Measurements from ENCODE around the gene FGFR2. TPM values are rescaled to one million over a fixed set of nuclear protein-coding genes. Genes with fewer than 3 reads are reported as not detected.

The FGFR2 gene
- total RNA-seq, 2 experiments from 2014 or later, result not detected

GRCh38 chr10:121444520-121445165 is 153.6 kb downstream of the FGFR2 start:
- CTCF ChIA-PET, result interaction anchor here (0.6 kb wide), 1 partner anchor 34 kb away, joined by 3 read pairs; no protein-coding TSS in a partner anchor
- ATAC-seq, result no peak
- no peaks in the 10 kb centered on the region for H3K4me1 Mint-ChIP-seq

DNA sequence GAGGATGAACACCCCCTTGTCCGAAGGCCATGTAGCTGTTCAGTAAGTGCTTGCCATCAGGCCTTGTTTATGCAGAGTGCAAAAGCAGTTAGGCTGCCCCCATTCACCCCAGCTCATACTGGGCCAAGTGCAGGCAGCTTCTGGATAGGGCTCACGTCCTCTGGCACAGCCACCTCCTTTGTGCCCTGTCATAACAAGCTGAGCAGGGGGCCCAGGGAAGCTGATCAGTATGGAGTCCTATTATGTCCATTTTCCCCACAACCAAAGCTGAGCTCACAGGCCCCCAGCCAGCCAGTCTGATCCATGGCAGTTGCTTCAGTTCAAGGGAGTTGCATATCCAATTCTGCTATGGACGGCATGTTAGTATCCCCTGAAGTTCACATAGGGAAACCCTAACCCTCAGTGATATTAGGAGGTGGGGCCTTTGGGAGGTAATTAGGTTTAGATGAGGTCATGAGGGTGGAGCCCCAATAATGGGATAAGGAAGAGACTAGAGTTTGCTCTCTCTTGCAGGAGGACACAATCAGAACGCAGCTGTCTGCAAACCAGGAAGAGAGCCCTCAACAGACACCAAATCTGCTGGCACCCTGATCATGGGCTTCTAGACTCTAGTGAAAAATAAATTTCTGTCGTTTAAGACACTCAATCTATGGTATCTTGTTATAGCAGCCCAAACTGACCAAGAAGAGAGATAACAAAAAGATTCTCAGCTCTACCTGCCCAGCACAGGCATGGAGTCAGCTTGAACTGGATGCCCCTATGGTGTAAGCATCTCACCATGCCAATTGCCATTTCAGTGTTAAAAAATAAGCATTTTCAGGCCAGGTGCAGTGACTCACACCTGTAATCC is 155.9 kb downstream of the FGFR2 start:
- CTCF ChIA-PET, result no interaction called here

More at GRCh38 chr10:121444520-121445165, 153.6 kb downstream of the FGFR2 start:
- intact Hi-C loops (cut with DNase I, micrococcal nuclease), result no loop called here
- no peak for DNase-seq
- POLR2A ChIA-PET, result no interaction called here
- Mint-ChIP-seq H3K4me3 (no peak overlapping the region), H3K27ac (no peak overlapping the region), H3K36me3 (ENCODE audit: low read depth) (no peaks in the 10 kb centered on the region), H3K9me3 (ENCODE audit: low read depth) (no peaks in the 10 kb centered on the region), H3K27me3 (peaks cover 2% of the 10 kb centered on the region)

DNA sequence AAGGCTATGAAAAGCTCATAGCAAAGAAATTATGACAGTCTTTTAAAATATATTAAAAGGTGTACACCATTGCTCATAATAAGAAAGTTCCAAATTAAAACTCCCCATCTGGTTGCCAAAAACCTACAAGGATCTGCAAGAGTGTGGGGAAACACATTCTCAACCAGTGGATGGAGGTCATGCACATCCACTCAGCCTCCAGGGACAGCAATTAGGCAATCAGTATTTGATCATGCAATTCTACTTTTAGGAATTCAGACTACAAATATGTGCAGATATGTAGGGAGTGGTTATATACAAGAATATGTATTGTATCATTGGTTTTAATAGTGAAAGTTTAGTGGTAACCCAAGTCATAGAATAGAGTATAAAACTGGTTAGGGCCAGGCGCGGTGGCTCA is 157.8 kb downstream of the FGFR2 start:
- intact Hi-C loops (cut with DNase I, micrococcal nuclease), result no loop called here
- CTCF ChIA-PET, result interaction anchor here (0.7 to 1.1 kb wide), 2 partner anchors 24 to 467 kb away, joined by 3 to 4 read pairs; no protein-coding TSS in a partner anchor
- H3K9me3 Mint-ChIP-seq (ENCODE audit: low read depth), result no peaks in the 10 kb centered on the region
- H3K36me3 Mint-ChIP-seq (ENCODE audit: low read depth), result no peaks in the 10 kb centered on the region
- POLR2A ChIA-PET, result no interaction called here
- H3K4me1 Mint-ChIP-seq, result no peaks in the 10 kb centered on the region
- DNase-seq (no peak), ATAC-seq (no peak)
- no peak overlapping the region for H3K4me3 Mint-ChIP-seq
- peaks cover 2% of the 10 kb centered on the region for H3K27me3 Mint-ChIP-seq
- H3K27ac Mint-ChIP-seq, result no peak overlapping the region

More for the DNA sequence above, 155.9 kb downstream of the FGFR2 start:
- no peak overlapping the region for H3K27ac Mint-ChIP-seq
- H3K4me3 Mint-ChIP-seq, result no peak overlapping the region
- no peaks in the 10 kb centered on the region for H3K4me1 Mint-ChIP-seq
- H3K9me3 Mint-ChIP-seq (ENCODE audit: low read depth), result no peaks in the 10 kb centered on the region
- no peak for DNase-seq
- POLR2A ChIA-PET, result no interaction called here
- no peak for ATAC-seq
- H3K27me3 Mint-ChIP-seq, result peaks cover 2% of the 10 kb centered on the region
- intact Hi-C loops (cut with DNase I, micrococcal nuclease), result no loop called here
- no peaks in the 10 kb centered on the region for H3K36me3 Mint-ChIP-seq (ENCODE audit: low read depth)

DNA sequence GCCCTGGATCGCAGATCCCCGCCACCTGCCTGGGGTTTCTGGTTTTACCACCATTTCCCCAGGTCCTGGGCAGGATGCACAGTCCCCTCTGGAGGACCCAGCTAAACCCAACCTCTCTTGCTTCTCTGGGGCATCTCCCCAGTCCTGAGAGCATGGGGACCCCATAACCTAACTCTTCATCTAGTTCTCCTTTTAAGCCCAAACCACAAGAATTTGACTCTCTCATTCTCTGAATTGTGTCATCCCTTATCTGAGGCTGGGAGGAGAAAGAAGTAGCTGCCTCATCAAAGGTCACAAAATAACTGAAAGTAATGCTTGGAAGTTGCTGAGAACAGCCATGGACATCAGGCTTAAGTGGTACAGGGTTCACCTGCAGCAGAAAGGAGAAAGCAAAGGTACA is 159.9 kb downstream of the FGFR2 start:
- Mint-ChIP-seq H3K27me3 (peaks cover 2% of the 10 kb centered on the region), H3K4me1 (no peaks in the 10 kb centered on the region), H3K4me3 (no peak overlapping the region), H3K9me3 (ENCODE audit: low read depth) (no peaks in the 10 kb centered on the region), H3K27ac (no peak overlapping the region), H3K36me3 (ENCODE audit: low read depth) (no peaks in the 10 kb centered on the region)
- intact Hi-C loops (cut with DNase I, micrococcal nuclease), result no loop called here
- ChIA-PET CTCF (no interaction called here), POLR2A (no interaction called here)
- DNase-seq (no peak), ATAC-seq (no peak)

DNA sequence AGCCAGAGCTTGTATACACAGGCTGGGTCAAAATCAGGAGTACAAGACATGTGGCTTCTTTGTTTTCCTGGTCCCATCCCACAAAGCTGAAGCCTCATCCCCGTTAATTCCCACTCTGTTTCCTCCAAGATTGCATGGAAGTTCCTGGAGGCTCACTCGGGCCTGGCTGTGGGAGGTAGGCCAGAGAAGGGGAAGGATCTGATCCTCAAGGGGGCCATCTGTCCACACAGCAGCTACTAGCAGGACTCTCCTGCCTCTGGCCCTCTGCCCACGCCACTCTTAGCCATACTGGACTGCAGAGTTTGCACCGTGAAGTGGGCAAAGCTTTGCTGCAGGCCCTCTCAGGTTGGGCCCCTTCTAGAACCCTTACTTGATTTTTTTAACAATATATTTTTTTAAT is 160.6 kb downstream of the FGFR2 start:
- peaks cover 2% of the 10 kb centered on the region for H3K27me3 Mint-ChIP-seq

DNA sequence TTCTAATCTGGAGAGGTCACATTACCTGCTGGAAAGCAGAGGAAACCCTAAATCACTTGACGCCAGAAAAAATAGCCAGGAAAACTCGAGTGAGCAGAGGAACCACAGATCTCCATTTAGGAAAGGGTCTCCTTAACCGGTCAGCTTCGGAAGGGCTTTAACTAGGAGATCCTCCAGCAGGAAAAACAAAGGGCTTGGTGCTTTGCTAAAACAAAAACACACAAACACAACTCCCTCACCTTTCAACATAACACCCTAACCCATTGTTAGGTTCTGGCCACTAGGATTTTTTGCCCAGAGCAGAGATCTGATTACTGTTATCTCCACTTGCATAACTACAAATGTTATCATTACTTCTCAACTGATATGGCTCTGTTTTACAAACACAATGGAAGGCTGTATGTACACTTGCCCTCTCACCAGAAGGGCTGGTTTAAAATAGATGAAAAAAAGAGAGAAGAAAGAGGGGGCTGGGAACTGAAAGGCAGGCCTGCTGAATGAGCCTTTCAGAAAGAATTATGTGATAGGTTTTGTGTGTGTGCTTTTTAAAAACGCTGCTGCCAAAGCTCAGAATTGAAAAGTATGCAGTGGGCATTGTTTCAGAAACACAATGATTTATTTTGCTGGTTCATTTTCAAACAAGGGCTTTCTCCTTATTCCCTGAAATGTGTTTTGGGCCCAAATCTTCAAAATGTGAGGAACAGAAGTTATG is 161.5 kb downstream of the FGFR2 start:
- peaks cover 2% of the 10 kb centered on the region for H3K27me3 Mint-ChIP-seq
- no peaks in the 10 kb centered on the region for H3K36me3 Mint-ChIP-seq (ENCODE audit: low read depth)
- ChIA-PET CTCF (interaction anchor here (0.7 kb wide), 1 partner anchor 20 kb away, joined by 4 read pairs; no protein-coding TSS in a partner anchor), POLR2A (no interaction called here)
- H3K4me1 Mint-ChIP-seq, result no peaks in the 10 kb centered on the region
- DNase-seq (no peak), ATAC-seq (no peak)
- no peak overlapping the region for H3K4me3 Mint-ChIP-seq
- no peak overlapping the region for H3K27ac Mint-ChIP-seq
- intact Hi-C loops (cut with DNase I, micrococcal nuclease), result no loop called here
- H3K9me3 Mint-ChIP-seq (ENCODE audit: low read depth), result no peaks in the 10 kb centered on the region

More for the DNA sequence above, 160.6 kb downstream of the FGFR2 start:
- Mint-ChIP-seq H3K9me3 (ENCODE audit: low read depth) (no peaks in the 10 kb centered on the region), H3K4me3 (no peak overlapping the region), H3K36me3 (ENCODE audit: low read depth) (no peaks in the 10 kb centered on the region), H3K4me1 (no peaks in the 10 kb centered on the region), H3K27ac (no peak overlapping the region)
- ChIA-PET CTCF (no interaction called here), POLR2A (no interaction called here)
- intact Hi-C loops (cut with DNase I, micrococcal nuclease), result no loop called here
- ATAC-seq, result no peak
- DNase-seq, result no peak

DNA sequence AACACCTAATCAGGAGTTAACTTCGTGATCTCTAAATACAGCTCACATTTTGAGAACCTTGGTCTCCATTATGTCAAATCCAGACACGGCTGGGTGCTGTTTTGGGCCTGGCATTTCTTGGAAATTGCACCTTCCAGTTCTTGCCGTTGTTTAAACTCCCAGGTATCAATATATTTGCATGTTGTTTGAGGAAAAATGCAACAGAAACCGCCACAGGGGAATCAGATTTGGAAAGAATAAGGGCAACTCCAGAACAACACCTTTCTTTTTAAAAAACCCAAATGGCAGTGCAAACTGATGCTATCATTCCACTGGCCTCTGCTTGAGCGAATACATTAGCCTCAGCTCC is 162.0 kb downstream of the FGFR2 start:
- no peak overlapping the region for H3K27ac Mint-ChIP-seq
- H3K4me3 Mint-ChIP-seq, result no peak overlapping the region
- H3K27me3 Mint-ChIP-seq, result peaks cover 2% of the 10 kb centered on the region
- no peak for DNase-seq
- POLR2A ChIA-PET, result no interaction called here
- no peaks in the 10 kb centered on the region for H3K4me1 Mint-ChIP-seq
- no peak for ATAC-seq
- CTCF ChIA-PET, result interaction anchor here (0.7 kb wide), 1 partner anchor 20 kb away, joined by 4 read pairs; no protein-coding TSS in a partner anchor
- no peaks in the 10 kb centered on the region for H3K36me3 Mint-ChIP-seq (ENCODE audit: low read depth)
- H3K9me3 Mint-ChIP-seq (ENCODE audit: low read depth), result no peaks in the 10 kb centered on the region
- intact Hi-C loops (cut with DNase I, micrococcal nuclease), result no loop called here

DNA sequence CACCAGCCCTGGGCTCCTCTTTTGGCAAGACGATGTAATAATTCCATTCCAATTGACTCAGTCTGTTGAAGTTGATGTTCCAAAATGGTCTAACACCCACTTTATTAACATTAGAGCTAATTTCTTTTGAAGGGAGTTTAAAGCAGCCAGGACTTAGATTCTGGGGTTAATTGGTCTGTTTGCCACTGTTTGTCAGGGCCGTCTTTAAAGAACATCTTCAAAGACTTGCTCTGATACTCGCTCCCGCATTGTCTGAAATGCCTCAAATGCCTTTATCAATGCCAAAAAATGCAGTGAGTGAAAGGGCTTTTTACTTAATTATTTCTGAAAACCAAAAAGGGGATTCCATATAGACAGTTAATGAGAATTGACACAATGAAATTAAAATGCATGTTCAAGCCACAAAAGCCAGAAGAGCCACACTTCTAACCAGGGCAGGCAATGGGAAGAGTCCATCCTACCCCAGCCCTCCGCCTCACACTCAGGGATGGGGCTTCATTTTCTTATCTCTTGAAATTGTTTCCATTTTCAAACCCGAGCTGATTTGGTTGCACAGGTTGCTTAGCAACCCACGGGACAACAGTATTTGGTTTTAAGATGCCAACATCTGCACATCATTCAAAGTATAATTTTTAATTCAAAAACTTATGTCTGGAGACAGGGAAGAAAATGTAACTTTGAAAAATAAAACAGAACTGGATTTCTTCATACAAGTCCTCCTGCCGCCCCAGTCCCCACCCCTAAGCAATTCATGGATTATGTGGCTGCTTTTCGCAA is 163.0 kb downstream of the FGFR2 start:
- H3K27ac Mint-ChIP-seq, result no peak overlapping the region
- H3K36me3 Mint-ChIP-seq (ENCODE audit: low read depth), result no peaks in the 10 kb centered on the region
- no peak overlapping the region for H3K4me3 Mint-ChIP-seq
- ChIA-PET POLR2A (no interaction called here), CTCF (no interaction called here)
- H3K4me1 Mint-ChIP-seq, result no peaks in the 10 kb centered on the region
- no peak for DNase-seq
- no peaks in the 10 kb centered on the region for H3K9me3 Mint-ChIP-seq (ENCODE audit: low read depth)
- intact Hi-C loops (cut with DNase I, micrococcal nuclease), result no loop called here
- ATAC-seq, result no peak
- H3K27me3 Mint-ChIP-seq, result peaks cover 2% of the 10 kb centered on the region

DNA sequence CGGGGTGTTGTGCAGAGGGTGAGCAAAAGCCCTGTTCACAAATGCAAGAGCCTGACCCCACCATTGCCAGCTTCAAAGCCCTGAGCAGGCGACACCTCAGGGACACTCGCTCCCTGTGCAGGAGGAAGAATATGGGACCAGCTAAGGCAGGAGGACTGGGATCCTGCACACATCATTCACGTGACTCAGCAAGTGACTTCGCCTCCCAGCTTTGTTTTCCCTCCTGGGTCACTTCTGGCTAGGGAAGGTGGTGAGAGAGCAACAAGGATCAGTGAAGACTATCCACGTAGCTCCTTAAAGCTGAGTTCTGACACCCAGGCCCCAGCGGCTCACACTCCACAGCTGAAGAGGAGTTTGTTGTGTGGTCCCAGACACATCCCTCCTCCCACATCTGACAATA is 164.3 kb downstream of the FGFR2 start:
- Mint-ChIP-seq H3K27me3 (peaks cover 2% of the 10 kb centered on the region), H3K4me1 (no peaks in the 10 kb centered on the region), H3K36me3 (ENCODE audit: low read depth) (no peaks in the 10 kb centered on the region), H3K4me3 (no peak overlapping the region), H3K27ac (no peak overlapping the region), H3K9me3 (ENCODE audit: low read depth) (no peaks in the 10 kb centered on the region)
- ATAC-seq (no peak), DNase-seq (no peak)
- intact Hi-C loops (cut with DNase I, micrococcal nuclease), result no loop called here
- ChIA-PET CTCF (no interaction called here), POLR2A (no interaction called here)

DNA sequence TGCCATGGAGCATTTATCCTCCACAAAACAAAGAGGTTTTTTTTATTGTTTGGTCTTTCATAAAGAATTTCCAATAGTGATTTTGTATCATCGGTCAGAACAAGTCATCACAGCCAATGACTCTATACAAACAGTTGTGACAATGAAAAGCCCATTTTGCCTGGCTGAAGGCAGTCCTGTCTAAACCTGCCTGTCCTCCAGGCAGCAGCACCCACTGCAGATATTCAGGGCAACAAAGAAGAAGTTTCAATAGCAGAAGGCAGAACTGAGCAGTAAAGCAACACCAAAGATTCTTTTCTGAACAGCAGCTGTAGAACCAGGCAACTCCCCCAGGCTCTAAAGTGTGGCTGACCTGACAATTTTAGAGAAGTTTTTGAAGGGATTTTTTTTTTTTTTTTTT is 169.4 kb downstream of the FGFR2 start:
- H3K36me3 Mint-ChIP-seq (ENCODE audit: low read depth), result no peaks in the 10 kb centered on the region
- POLR2A ChIA-PET, result no interaction called here
- H3K27ac Mint-ChIP-seq, result no peak overlapping the region
- H3K9me3 Mint-ChIP-seq (ENCODE audit: low read depth), result no peaks in the 10 kb centered on the region
- CTCF ChIA-PET, result no interaction called here
- no peaks in the 10 kb centered on the region for H3K4me1 Mint-ChIP-seq
- H3K4me3 Mint-ChIP-seq, result no peak overlapping the region
- H3K27me3 Mint-ChIP-seq, result no peaks in the 10 kb centered on the region
- intact Hi-C loops (cut with DNase I, micrococcal nuclease), result no loop called here
- DNase-seq (no peak), ATAC-seq (no peak)
